ENCODE data around the gene CT45A2.
"Not testable (repeated sequence)": the region's sequence is repeated elsewhere in the genome, so short reads cannot be mapped to it uniquely, and the experiment has no call there.

DNA sequence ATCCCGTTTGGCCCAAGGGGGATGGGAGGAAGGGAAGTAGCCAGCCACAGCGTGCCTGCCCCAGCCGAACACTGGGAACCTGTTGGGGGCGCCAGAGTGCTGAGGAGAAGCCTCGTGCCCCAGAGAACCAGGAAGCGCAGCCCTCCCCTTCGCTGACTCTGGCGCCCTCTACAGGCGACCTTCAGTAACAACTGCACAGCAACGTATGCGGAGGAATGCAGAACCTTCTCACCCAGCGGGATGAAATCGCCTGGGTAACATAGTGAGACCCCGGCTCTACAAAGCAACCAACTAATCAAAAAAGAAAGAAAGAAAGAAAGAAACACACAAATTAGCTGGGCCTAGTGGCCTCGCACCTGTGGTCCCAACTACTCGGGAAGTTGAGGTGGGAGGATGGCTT, 34.4 kb downstream of the CT45A2 start, which contains the start of gene CT45A5:
- not testable (repeated sequence) for TF ChIP-seq TARDBP (IDR thresholded peaks at IDR 0.05); SP1 (IDR thresholded peaks at IDR 0.05); NFRKB (IDR thresholded peaks at IDR 0.05); FOXK2 (IDR thresholded peaks at IDR 0.05); HDGF (IDR thresholded peaks at IDR 0.05; ENCODE audit: borderline replicate concordance); FOXM1 (IDR thresholded peaks at IDR 0.05; ENCODE audit: borderline replicate concordance); ELF4 (IDR thresholded peaks at IDR 0.05); FOXA1 (IDR thresholded peaks at IDR 0.05); ARNT (IDR thresholded peaks at IDR 0.05); SUZ12 (IDR thresholded peaks at IDR 0.05)

Measured in HEK293T (cell line).